Spleen (tissue), 7 donors: ENCODE results near the gene SLC25A34.

ENCODE experiments used
- CTCF ChIP-seq, 11 experiments: fragments of 200-600 bp in 7 of 11; fragments of 450-650 bp in 4 of 11; sonication (generic) in 4 of 11; IDR thresholded peaks in 8 of 11; conservative IDR thresholded peaks in 3 of 11; 1 replicate in 7 of 11; 2 replicates in 4 of 11; pipeline versions ENCODE4 v1.4.0 to v1.8.0; 2016 to 2021; ENCODE audit warnings: antibody characterized with exemption in 11 of 11, inconsistent platforms in 4 of 11, mild to moderate bottlenecking in 1 of 11
- POLR2A ChIP-seq, 3 donors: fragments of 450-650 bp; IDR thresholded peaks; one replicate each; pipeline ENCODE4 v1.5.1; 2017; ENCODE audit warnings: antibody characterized with exemption in 3 of 3, mild to moderate bottlenecking in 1 of 3
- donor health status: DM: no; HTN: no; CAD: no; lungs with moderate emphysema.
- donor health status: DM: no; HTN: no; CAD: no.
- donor health status: DM: no; HTN: no; CAD: no.

GRCh38 chr1:15727021-15727420 lies 9.0 kb upstream of the SLC25A34 start:
- TF ChIP-seq CTCF (IDR thresholded peaks at IDR 0.05 in 8 of 11, conservative IDR thresholded peaks at IDR 0.05 in 3 of 11) (no peak), POLR2A (IDR thresholded peaks at IDR 0.05) (no peak)
